CD14-positive monocyte (primary cell): ENCODE results near the gene MED7. TPM values are rescaled to one million over a fixed set of nuclear protein-coding genes. Genes with fewer than 3 reads are reported as not detected.

Experiments
- DNase-seq, 3 donors: peaks; one replicate each; pipeline ENCODE4 v3.0.0-alpha.2; 2011 to 2022
- H2AFZ ChIP-seq: 2 replicates; pipeline ENCODE4 v1.6.0; 2012; ENCODE audit warnings: mild to moderate bottlenecking, low read depth, low read length, inconsistent platforms; ENCODE audit not compliant: insufficient read depth, poor library complexity, severe bottlenecking
- H3K27ac ChIP-seq, 2 donors: 1 replicate in 1 of 2; 2 replicates in 1 of 2; pipeline ENCODE4 v1.5.1; 2012 to 2013; ENCODE audit warnings: low read length in 2 of 2, control low read depth in 1 of 2, inconsistent platforms in 1 of 2, low read depth in 1 of 2, mild to moderate bottlenecking in 1 of 2
- H3K27me3 ChIP-seq, 2 donors: one replicate each; pipeline versions ENCODE4 v1.6.0 to v1.6.1; 2011 to 2013; ENCODE audit warnings: low read length in 2 of 2; ENCODE audit not compliant: control insufficient read depth in 2 of 2, insufficient read depth in 2 of 2
- H3K36me3 ChIP-seq, 2 donors: replicated peaks in 1 of 2; 1 replicate in 1 of 2; 2 replicates in 1 of 2; pipeline versions ENCODE4 v1.5.1 to v1.6.1; 2012 to 2013; ENCODE audit warnings: low read length in 2 of 2, control low read depth in 1 of 2, inconsistent platforms in 1 of 2, mild to moderate bottlenecking in 1 of 2; ENCODE audit not compliant: insufficient read depth in 2 of 2, control insufficient read depth in 1 of 2
- H3K4me1 ChIP-seq, 2 donors: 1 replicate in 1 of 2; 2 replicates in 1 of 2; pipeline versions ENCODE4 v1.5.1 to v1.6.1; 2012 to 2013; ENCODE audit warnings: low read length in 2 of 2, control low read depth in 1 of 2, inconsistent platforms in 1 of 2, mild to moderate bottlenecking in 1 of 2, moderate library complexity in 1 of 2; ENCODE audit not compliant: insufficient read depth in 2 of 2, control insufficient read depth in 1 of 2
- H3K4me2 ChIP-seq: replicated peaks from 2 replicates; pipeline ENCODE3; 2012; ENCODE audit warnings: low read length, moderate library complexity, mild to moderate bottlenecking; ENCODE audit not compliant: poor library complexity, severe bottlenecking; ENCODE audit errors: extremely low read depth
- H3K4me3 ChIP-seq, 3 experiments: fragments of 200-600 bp in 1 of 3; sonication (generic) in 1 of 3; replicated peaks in 1 of 3; 1 replicate in 2 of 3; 2 replicates in 1 of 3; pipeline ENCODE4 v1.5.1; 2011 to 2013; ENCODE audit warnings: low read length in 3 of 3, mild to moderate bottlenecking in 3 of 3, control low read depth in 2 of 3, low read depth in 2 of 3, inconsistent platforms in 1 of 3, moderate library complexity in 1 of 3
- H3K79me2 ChIP-seq: 2 replicates; pipeline ENCODE4 v1.6.0; 2012; ENCODE audit warnings: mild to moderate bottlenecking, control low read depth, inconsistent platforms, low read length, moderate library complexity; ENCODE audit not compliant: insufficient read depth
- H3K9ac ChIP-seq: 2 replicates; pipeline ENCODE4 v1.6.0; 2017; ENCODE audit warnings: low read length, mild to moderate bottlenecking; ENCODE audit not compliant: insufficient read depth, poor library complexity, severe bottlenecking
- H3K9me3 ChIP-seq, 2 donors: replicated peaks in 1 of 2; 1 replicate in 1 of 2; 2 replicates in 1 of 2; pipeline versions ENCODE4 v1.5.1 to v1.6.1; 2012 to 2013; ENCODE audit warnings: low read length in 2 of 2, control low read depth in 1 of 2; ENCODE audit not compliant: control insufficient read depth in 1 of 2, insufficient read depth in 1 of 2
- H4K20me1 ChIP-seq: 2 replicates; pipeline ENCODE4 v1.6.0; 2012; ENCODE audit warnings: mild to moderate bottlenecking, low read length, control low read depth, moderate library complexity; ENCODE audit not compliant: insufficient read depth
- H3K27ac Mint-ChIP-seq, 7 donors: one replicate each; pipeline ENCODE4 v1.8.0; 2020; ENCODE audit warnings: mild to moderate bottlenecking in 7 of 7, mixed read lengths in 7 of 7, moderate library complexity in 6 of 7, inconsistent platforms in 2 of 7
- H3K27me3 Mint-ChIP-seq, 3 donors: one replicate each; pipeline ENCODE4 v1.8.0; 2021 to 2022; ENCODE audit warnings: low read depth in 3 of 3, mild to moderate bottlenecking in 3 of 3, mixed read lengths in 3 of 3, moderate library complexity in 3 of 3, inconsistent platforms in 1 of 3
- H3K36me3 Mint-ChIP-seq, 2 donors: one replicate each; pipeline ENCODE4 v1.8.0; 2020; ENCODE audit warnings: mixed read lengths in 2 of 2, inconsistent platforms in 1 of 2, mild to moderate bottlenecking in 1 of 2
- H3K4me1 Mint-ChIP-seq: one replicate; pipeline ENCODE4 v1.8.0; 2020; ENCODE audit warnings: mild to moderate bottlenecking, mixed read lengths
- H3K4me3 Mint-ChIP-seq, 2 donors: one replicate each; pipeline ENCODE4 v1.8.0; 2020; ENCODE audit warnings: mild to moderate bottlenecking in 2 of 2, mixed read lengths in 2 of 2, moderate library complexity in 1 of 2
- H3K9me3 Mint-ChIP-seq, 7 donors: one replicate each; pipeline ENCODE4 v1.8.0; 2020 to 2022; ENCODE audit warnings: mixed read lengths in 7 of 7, mild to moderate bottlenecking in 6 of 7, moderate library complexity in 6 of 7, inconsistent platforms in 2 of 7
- CTCF ChIP-seq: fragments of 200-600 bp; IDR thresholded peaks from one replicate; pipeline ENCODE4 v1.8.0; 2022; ENCODE audit warnings: antibody characterized with exemption, mild to moderate bottlenecking
- WGBS: methylation state at CpG from one replicate; pipeline ENCODE4 v1.1.5; 2013; ENCODE audit warnings: missing lambda C conversion rate; ENCODE audit not compliant: insufficient coverage; 5-methylcytosine and 5-hydroxymethylcytosine counted together
- intact Hi-C, 2 donors: fragments of 100-400 bp; cut with micrococcal nuclease; formaldehyde crosslinking; loops; one replicate each; pipeline versions ENCODE4 v1.15.0 to v1.15.1; 2023
- polyA plus RNA-seq, 3 donors: library from polyadenylated mRNA; depleted of rRNA in 1 of 3; unstranded in 2 of 3; stranded (reverse) in 1 of 3; fragments of 300-500 nt in 2 of 3; fragments of >200 nt in 1 of 3; fragmentation: Illumina TruSeq in 2 of 3; gene quantifications; 1 replicate in 2 of 3; 2 replicates in 1 of 3; pipeline ENCODE4 v1.2.3, GENCODE V29; 2012 to 2021

MED7 gene
- polyA plus RNA-seq, 3 donors = 5.9 to 13.0 (median 11.9) TPM

- intact Hi-C loops = no loop called here
- WGBS = 26% methylated on average over 6 of the region's 14 CpGs
- Histone ChIP-seq H3K36me3 (peaks cover 12 to 27% of the 10 kb centered on the region in 2 donors), H3K79me2 (peaks cover 55% of the 10 kb centered on the region), H3K4me1 (peaks cover 70 to 73% of the 10 kb centered on the region in 2 donors), H3K4me3 (peak overlapping the region; percentile 41 to 73 (median 65)), H3K4me2 (peak overlapping the region; percentile 79), H4K20me1 (no peaks in the 10 kb centered on the region), H3K27ac (peak overlapping the region; percentile 97 to 98), H3K9ac (peak overlapping the region; percentile 76), H3K27me3 (no peaks in the 10 kb centered on the region), H2AFZ (peak overlapping the region; percentile 13), H3K9me3 (no peaks in the 10 kb centered on the region)
- peaks cover 68% of the 10 kb centered on the region for H3K4me1 Mint-ChIP-seq
- peaks cover 0 to 2% (median 0%) of the 10 kb centered on the region in 7 donors for H3K9me3 Mint-ChIP-seq
- TF ChIP-seq CTCF = no peak
- peaks cover 0 to 2% (median 0%) of the 10 kb centered on the region in 3 donors for H3K27me3 Mint-ChIP-seq
- peak overlapping the region; percentile 98 to 100 (median 99) for H3K27ac Mint-ChIP-seq
- peak; percentile 89 to 97 (median 90) for DNase-seq
- peak overlapping the region; percentile 77 to 92 for H3K4me3 Mint-ChIP-seq
- H3K36me3 Mint-ChIP-seq = peaks cover 34 to 38% of the 10 kb centered on the region in 2 donors
Observed at GRCh38 chr5:157106630-157107461, 35.8 kb downstream of the MED7 start.

- H3K4me3 Mint-ChIP-seq = peak overlapping the region in 1 of 2 donors; percentile 54
- Histone ChIP-seq H3K36me3 (peaks cover 32 to 62% of the 10 kb centered on the region in 2 donors), H3K4me2 (peak overlapping the region; percentile 17), H3K9me3 (no peaks in the 10 kb centered on the region), H3K27ac (peak overlapping the region; percentile 63 to 82), H4K20me1 (no peaks in the 10 kb centered on the region), H2AFZ (no peak overlapping the region), H3K4me1 (peaks cover 40 to 48% of the 10 kb centered on the region in 2 donors), H3K4me3 (no peak overlapping the region), H3K27me3 (no peaks in the 10 kb centered on the region), H3K9ac (no peak overlapping the region), H3K79me2 (peaks cover 45% of the 10 kb centered on the region)
- intact Hi-C loops = loop anchor here in 1 of 2 donors (1.0 kb wide), 1 partner anchor 43 kb away; no protein-coding TSS in a partner anchor
- DNase-seq = peak; percentile 86 to 94 (median 94)
- peaks cover 0 to 2% (median 0%) of the 10 kb centered on the region in 7 donors for H3K9me3 Mint-ChIP-seq
- H3K36me3 Mint-ChIP-seq = peaks cover 62 to 76% of the 10 kb centered on the region in 2 donors
- no peak for TF ChIP-seq CTCF
- peaks cover 45% of the 10 kb centered on the region for H3K4me1 Mint-ChIP-seq
- H3K27ac Mint-ChIP-seq = peak overlapping the region; percentile 94 to 99 (median 97)
- H3K27me3 Mint-ChIP-seq = peaks cover 0 to 2% (median 2%) of the 10 kb centered on the region in 3 donors
- 0% methylated on average over 1 of the region's 2 CpGs for WGBS
Observed at GRCh38 chr5:157100140-157100679, 42.5 kb downstream of the MED7 start.
